Measurements from ENCODE around the gene CAMTA1.

Gene CAMTA1

DNA sequence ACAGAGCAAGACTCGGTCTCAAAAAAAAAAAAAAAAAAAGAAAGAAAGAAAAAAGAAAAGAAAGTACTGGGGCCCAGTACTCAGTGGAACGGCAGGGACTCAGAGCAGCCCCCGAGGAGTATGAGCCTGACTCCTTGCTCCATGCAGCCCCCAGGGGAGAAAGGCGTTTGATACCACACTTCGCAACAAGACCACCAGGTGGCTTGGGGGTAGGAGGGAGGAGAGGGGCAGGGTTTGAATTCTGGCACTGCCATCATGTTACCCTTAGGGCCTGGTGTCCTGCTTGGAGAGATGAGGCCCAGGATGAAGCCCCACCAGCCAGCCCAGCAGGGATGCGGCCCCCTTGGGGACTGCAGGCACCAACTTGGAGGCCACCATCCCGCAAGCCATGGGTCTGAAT is 664.5 kb downstream of the CAMTA1 start:
- no peak for DNase-seq (ENCODE audit: low read depth in 2 of 2)

DNA sequence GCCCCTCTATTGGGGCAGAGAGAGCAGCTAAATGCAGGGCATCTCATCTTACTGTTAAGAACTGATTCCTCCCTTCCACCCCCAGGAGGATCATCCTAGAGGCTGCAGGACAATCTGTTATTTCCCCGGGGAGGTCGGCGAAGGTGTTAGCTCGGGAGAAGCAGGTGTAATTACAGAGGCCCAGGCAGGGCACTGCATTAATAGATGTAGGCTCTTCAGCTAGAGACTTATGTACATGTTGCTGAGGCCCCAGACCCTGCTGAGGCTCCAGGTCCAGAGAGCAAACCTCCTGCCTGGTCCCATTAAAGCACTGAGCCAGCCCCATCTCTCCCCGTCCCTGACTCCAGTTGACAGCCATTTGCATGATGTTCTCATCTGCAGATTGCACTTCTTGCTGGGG is 665.6 kb downstream of the CAMTA1 start:
- no peak for DNase-seq (ENCODE audit: low read depth in 2 of 2)

DNA sequence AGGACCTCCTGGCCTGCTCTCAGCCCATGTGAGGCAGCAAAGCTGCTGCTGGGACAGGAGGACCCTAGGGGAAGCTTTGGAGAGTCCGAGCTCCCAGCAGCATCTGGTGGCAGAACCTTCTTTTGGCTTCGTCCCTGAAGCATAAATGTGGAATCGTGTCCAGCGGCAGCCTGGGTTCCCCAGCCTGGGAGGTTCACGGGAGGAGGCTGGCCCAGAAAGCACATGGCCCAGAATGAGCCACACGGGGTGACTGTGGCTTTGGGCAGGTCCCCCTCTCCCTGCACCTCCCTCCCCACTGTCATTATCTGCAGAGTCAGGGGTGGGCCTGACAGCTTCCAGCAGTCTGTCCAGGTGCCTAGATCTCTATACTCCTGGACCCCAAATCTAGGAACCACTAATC is 667.8 kb downstream of the CAMTA1 start:
- DNase-seq (ENCODE audit: low read depth in 2 of 2), result no peak

DNA sequence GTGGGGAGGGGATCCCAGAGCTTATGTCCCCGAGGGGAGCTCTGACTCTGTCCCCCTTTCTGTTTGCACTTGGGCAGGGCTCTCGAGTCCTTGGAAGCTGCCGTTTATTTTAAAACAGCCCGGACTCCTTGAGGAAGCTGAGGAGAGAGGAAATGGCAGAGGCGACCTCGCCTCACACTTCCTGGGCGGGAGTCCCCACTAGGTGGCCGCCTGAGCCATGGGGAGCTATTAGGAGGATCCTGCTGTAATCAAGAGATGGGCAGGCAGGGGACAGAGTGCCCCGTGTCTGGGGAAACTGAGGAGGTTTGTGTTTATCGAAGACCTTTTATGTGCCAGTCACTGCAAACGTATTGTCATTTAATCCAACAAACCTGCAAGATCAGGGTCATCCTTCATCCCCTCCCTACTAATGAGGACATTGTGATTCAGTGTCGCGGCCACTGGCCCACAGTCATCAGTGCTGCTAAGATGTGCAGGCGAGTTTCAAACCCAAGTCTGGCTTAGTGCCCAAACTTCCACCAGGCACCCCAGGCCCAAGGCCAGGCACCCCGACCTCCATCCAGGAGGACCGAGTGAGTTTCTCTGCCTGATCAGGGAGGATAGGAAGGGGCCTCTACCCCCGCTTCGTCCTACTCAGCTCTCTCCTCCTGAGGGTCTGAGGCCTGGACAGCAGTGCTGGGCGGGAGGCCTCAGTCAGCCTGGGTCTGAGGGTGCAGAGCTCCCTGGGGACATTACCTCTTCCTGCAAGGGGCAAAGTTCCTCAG is 669.0 kb downstream of the CAMTA1 start:
- no peak for DNase-seq (ENCODE audit: low read depth in 2 of 2)

DNA sequence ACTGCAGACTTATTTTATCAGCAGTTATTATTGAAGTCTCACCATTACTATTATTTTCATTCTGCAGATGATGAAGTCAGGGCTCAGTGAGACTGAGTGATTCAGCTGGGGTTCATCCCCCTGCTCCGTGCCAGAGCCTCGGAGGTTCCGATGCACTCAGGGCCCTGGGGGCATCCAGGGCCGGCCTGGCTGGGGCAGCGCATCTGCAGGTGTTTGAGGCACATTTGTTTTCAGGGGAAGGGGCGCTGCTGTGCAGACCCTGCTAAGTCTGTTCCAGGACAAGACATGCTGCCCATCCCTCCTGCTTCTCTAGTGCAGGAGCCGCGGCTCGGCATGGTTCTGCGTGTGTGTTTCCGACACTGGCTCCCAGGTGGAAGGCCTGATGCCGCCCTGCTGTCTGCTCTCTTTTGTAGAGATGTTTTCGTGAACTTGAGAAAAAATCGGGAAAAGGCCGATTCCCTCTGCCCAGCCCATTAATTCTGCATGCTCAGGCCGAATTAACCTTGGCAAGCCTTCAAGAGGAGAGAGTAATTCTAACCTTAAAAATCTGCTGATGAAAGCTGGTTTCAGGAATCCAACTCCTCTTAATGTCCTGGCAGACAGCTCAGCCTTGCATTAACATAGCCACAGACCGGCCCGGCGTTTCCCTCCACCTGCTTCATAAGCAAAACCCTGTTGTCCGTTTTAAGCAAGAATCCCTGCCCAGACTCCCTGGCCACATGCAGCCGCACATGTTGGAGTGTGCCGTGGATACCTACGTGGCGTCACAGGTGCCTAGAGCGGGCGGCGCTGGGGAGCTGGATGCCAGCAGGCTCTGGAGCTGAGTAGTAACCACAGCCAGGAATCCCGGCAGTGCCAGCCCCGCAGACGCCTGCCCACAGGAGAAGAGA is 669.9 kb downstream of the CAMTA1 start:
- DNase-seq (ENCODE audit: low read depth in 2 of 2), result no peak

DNA sequence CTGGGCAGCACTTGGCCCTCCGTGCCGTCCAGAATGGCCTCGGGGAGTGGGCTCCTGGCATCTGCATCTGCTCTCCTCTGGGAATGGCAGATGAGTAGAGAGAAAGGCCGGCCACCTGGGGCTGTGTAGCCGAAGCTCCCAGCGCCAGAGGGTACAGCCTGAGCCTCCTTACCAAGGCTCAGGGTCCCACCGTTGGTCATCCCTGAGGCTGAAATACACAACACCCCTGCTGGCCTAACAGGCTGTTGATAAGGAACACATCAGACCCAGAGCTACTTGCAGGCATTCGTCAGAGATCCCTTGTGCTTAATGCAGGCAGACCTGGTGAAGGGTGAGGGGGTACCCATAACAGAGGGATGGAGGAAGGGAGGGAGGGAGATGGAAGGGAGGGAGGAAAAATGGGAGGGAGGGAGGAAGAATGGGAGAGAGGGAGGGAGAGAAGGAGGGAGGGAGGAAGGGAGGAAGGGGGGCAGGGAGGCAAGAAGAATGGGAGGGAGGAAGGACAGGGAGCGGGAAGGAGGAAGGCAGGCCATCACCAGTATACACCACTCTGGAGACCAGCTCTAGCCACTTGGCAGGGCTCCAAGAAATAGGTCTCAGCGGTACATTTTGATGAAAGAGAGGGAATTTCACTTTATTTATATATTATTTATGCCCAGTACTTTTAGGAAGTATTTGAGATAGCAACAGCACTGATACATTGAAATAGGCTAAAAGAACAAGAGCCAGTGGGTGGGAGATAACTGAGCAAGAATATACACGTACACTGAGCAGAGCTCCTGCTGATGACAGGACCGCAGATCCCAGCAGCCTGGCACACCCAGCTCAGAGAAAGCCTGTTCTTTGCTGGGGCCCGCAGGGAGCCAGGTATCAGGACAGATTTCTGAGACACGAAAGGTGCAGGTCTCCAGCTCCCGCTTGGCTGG is 670.8 kb downstream of the CAMTA1 start:
- DNase-seq (ENCODE audit: low read depth in 2 of 2), result no peak

DNA sequence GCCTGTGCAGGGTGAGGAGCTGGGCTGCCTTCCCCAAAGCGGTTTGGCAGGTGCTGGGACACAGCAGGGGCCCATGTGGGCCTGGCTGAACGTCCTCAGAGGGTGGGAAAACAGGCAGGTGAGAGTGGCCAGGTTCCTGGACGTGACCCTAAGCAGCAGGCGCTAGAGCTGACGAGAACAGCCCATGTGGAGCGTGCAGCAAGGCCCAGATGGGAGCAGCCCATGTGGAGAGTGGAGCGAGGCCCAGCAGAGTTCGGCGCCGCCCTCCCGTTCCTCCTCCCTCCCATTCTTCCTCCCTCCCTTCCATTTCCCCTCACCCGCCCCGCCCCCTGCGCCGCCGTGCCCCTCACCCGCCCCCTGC is 671.4 kb downstream of the CAMTA1 start:
- DNase-seq (ENCODE audit: low read depth in 2 of 2), result no peak

DNA sequence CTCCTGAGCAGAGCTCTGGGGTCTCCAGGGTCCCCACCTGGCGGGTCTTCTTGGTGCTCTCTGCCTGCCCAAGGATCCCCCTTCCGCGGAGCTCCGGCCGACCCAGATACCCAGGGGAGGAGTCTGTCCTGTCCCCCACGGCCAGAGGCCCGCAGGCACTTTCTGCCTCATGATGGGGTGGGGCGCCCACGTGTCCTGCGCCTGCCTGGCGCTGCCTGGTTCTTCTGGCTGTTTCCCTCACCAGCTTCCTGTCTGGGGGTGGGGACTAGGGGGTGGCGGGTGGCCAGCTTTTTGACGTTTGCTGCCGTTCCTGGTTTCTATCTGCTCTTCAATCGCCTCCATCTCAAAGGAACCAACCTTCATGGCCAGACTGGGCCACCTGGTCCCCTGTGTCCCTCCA is 672.6 kb downstream of the CAMTA1 start:
- no peak for DNase-seq (ENCODE audit: low read depth in 2 of 2)

DNA sequence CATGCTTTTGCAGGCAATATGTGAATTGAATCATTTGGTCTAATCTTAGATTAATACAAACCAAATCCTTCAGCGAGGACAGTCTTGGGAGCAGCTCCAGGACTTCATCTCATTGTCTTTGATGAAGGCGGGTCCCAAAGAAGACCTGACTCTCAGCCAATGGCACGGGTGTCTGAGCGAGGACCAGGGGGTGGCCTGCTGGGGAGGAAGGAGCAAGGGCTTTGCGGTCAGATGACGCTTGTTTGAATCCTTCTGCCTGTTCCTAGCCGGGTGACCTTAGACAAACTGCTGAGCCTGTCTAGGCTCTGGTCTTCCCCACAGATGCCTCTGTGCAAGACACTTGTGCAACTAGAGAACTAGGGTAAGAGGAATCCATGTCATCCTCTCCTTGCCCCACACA is 673.7 kb downstream of the CAMTA1 start:
- no peak for DNase-seq (ENCODE audit: low read depth in 2 of 2)

DNA sequence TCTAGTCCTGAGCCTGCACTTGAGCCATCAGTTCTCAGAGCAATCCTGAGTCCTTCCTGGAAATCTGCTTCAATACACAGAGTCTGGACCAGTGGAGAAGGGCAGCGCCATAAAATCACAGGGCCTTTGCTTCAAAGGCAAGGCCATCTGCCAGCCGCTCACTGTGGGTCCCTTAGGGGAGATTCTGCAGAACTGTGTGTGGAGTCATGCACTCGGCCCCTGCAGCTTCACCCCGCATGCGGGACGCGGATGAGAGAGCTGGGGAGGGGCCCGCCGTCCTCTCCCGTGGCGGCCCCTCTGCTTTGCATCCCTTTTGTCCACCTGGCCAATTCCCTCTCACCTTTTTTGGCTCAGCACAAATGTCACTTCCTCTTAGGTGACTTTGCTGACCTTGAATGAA is 674.7 kb downstream of the CAMTA1 start:
- no peak for DNase-seq (ENCODE audit: low read depth in 2 of 2)

DNA sequence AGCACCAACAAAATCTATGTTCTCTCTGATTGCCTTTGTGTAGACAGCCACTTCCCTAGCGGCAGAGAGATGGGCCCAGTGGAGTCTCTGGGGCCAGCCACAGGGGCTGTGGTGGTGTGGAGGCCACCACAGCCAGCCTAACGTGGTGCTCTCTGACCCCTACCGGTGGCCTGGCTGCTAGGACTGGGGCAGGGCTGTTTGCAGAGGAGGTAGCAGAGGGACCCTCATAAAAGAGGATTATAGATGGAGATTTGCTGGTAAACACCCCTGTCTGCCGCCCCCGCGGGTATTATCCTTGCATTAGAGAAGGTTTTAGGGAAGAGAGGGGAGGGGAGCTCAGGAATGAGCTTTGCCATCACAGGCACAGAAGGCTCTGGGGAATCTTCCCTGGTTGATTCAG is 675.6 kb downstream of the CAMTA1 start:
- no peak for DNase-seq (ENCODE audit: low read depth in 2 of 2)

DNA sequence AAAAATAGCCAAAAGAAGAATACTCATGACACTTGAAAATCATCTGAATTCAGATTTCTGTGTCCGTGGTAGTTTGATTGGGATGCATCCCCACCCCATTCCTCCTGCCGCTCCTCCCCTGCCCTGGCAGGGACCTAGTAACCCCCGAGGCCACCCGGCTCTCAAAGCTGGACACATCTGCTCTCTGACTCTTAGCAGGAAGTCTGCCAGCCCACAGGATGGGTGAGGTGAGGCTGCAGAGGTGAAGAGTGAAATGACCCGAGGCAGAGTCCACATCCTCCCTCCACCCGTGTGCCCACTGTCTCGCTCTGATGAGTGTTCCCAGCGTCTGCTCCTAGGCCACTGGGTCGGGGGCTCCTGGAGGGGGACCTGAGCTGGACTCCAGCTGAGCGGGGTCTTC is 677.4 kb downstream of the CAMTA1 start:
- no peak for DNase-seq (ENCODE audit: low read depth in 2 of 2)

DNA sequence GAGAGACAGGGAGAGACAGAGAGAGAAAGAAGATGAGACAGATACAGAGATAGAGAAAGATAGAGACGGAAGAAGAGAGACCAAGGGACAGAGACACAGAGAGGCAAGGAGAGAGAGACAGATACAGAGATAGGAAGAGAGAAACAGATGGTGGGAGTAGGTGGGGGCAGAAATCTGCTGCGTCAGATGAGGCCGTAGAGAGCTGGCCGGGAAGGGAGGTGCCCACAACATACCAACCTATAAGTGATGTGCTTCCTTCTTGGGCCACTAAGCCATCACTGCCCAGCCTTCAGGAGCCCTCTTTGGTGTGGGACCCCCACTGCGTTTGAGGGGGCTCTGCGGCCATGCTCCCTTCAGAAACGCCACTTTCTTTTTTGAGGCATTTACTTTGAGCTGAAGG is 678.3 kb downstream of the CAMTA1 start:
- no peak for DNase-seq (ENCODE audit: low read depth in 2 of 2)

DNA sequence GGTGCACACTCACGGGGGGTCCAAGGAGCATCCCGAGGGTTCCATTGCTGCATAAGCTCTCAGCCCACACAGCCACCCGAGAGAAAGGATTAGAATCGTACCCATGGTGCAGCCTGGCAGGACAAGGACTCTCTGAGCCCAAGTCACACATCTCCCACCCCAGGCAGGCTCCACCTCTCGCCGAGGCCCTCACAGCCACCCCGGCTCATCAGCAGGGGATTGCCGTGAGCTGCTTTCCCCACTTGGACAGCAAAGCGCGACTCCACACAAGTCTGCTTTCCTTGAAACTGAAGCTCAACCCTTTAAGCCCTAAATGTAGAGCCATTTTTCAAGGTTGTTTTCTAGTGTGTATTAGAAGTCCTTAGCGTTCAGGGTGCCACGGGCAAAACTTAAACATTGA is 679.5 kb downstream of the CAMTA1 start:
- no peak for DNase-seq (ENCODE audit: low read depth in 2 of 2)

DNA sequence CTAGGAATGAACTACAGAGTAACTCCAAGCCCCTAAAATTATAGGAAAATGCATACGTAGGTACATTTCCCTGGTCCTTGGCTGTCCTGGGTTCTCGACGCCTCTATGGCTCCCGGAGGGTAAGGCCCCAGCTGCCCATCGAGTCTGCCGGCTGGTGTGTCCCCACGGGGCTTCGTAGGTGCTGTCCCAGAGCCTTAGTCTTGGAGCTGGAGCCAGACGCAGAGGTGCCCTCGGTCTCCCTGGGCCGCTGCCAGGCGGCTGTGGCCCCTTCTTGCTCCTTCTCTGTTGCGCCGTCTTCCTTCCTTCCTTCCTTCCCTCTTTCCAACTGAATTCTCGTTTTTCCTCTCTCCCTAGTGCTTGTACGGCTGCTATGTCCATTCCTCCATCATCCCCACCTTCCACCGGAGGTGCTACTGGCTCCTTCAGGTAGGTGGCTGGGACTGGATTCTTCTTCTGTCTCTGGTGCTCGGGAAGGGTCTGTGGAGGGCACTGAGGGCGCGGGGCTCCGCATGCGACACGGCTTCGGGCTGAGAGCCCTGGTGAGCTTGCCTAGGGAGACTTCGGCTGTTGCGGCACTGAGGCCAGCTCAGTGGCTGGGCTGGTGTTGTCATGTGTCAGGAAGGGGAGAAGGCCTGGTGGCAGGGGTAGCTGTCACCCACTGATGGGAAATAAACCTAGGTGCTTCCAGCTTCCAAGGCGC is 682.4 kb downstream of the CAMTA1 start:
- no peak for DNase-seq (ENCODE audit: low read depth in 2 of 2)

DNA sequence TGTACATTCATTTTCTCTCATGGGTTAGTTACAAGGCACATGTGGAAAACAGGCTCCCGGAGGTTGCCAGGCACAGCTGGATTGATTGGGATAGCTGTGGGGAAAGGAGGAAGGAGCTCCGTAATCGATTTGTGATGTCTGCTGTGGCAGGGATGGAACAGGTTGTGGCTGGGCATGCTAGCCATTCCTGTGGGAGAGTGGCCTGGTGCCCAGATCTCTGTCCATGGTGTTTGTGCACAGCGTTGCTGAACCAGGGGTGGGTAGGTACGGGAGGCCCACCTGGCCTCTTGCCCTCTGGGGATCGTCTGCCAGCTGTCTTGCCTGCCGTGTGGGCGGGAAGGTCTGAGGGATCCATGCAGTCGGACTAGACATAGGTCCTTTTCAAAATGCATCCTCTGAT is 683.0 kb downstream of the CAMTA1 start:
- DNase-seq (ENCODE audit: low read depth in 2 of 2), result no peak

DNA sequence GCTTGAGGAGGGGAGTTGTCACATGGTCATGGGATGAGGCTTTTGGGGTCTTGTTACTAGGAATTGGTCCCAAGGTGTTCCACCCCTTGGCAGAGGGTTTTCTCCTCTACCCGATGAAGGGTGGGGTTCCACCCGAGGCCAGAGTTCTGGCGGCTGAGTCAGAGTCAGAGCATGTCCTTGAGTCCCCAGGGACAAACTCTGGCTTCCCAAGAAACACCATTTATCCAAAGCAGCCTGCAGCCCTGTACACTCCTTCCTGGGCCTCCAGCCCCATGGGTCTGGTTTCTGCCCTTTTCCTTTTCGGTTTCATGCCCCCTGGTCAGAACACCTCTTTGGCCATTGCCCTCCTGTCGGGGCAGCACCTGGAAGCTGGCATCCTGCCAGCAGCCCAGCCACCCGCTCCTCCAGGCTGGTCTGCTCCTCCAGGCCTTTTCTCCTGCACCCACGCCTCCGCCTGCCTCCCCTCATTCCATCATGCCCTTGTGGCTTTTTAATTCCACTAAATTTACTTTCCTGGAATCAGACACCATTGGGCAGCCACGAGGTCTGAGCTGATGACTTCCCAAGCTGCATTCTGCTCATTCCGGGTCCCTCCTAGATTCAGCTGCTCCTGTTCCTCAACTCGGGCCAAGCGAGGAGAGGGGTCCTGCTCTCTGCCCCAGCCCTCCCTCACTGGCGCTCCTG is 684.1 kb downstream of the CAMTA1 start:
- no peak for DNase-seq (ENCODE audit: low read depth in 2 of 2)

DNA sequence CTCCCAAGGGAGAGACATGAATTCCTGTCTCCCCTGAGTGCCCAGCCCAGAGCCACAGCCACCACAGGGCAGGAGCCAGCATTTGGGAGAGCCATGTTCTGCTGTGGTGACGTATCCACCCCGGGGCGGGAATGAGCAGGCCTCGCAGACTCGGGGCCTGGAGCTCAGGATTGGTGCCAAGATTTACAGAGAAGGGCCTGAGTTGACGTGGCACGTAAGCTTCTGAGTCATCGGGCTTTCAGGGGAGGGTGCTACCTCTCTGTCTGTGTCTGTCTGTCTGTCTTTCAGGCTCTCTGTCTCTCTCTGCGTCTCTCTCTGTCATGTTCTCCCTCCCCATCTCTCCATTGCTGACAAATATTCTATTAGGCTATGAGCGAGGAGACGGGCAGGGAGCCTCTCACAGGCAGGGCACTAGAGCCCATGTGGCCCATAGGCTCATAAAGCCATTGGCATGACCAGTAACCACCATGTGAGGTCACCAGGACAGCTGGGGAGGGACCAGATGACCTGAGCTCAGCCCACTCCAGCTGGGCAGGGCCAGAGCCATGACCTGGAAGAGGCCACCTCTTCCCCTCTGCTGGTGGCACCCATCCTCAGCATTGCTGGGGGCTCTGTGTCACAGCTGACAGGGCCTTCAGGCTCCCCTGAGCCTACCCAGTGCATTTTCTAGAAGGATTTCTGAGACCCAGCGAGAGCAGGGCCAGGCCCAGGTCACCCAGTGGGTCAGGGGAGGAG is 685.8 kb downstream of the CAMTA1 start:
- DNase-seq (ENCODE audit: low read depth in 2 of 2), result no peak

DNA sequence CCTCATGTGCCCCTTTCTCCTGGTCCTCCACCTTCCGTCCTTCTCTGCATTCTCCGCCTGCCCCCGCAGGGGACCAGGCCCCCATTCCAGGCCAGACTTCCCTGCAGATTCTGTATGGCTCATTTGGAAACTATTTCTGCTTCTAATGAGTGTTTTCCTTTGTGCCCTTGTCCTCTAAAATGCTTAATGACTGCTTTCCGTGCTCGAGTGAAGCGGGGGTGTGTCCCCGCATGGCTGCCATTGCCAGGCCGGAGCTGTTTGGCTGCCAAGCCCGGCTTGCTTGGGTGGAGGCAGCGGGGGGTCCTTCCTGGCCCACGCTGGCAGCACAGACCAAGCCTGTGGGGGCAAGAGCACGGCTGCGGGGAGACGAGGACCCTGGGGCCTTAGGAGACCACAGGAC is 686.6 kb downstream of the CAMTA1 start:
- no peak for DNase-seq (ENCODE audit: low read depth in 2 of 2)
